AG10803 (cell line): ENCODE measurements around the gene POMC.

Experiments
- DNase-seq: peaks from one replicate; pipeline ENCODE4 v3.0.0; 2010; ENCODE audit warnings: low read depth
- H3K4me3 ChIP-seq: 2 replicates; pipeline ENCODE4 v1.5.1; 2011; ENCODE audit warnings: mild to moderate bottlenecking, low read length, control low read depth
- TF ChIP-seq, protein P1 (sequence below): conservative IDR thresholded peaks from 2 replicates; pipeline ENCODE4 v1.5.1; 2011; ENCODE audit warnings: mild to moderate bottlenecking, low read length, control low read depth, inconsistent platforms

The POMC gene

DNA sequence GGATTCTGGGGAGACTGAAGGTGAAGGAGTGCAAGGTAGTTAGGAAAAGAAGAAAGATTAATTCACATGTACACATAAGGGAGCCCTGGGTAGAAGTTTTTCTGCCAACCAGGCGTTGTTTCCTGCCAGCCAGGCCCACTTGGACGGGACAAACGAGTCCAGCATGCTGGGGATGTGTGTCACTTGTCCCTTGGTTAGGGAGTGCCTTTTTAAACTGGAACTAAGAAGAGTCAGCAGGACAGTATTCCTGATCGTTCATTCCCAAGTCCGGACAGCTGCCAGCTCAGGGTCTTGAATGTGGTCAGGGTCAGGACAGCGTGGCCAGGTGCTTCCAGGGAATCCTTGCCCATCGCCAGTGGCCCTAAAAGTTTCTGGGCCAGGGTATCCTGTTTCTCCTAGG is 43.2 kb downstream of the POMC start:
- TF ChIP-seq, protein P1, sequence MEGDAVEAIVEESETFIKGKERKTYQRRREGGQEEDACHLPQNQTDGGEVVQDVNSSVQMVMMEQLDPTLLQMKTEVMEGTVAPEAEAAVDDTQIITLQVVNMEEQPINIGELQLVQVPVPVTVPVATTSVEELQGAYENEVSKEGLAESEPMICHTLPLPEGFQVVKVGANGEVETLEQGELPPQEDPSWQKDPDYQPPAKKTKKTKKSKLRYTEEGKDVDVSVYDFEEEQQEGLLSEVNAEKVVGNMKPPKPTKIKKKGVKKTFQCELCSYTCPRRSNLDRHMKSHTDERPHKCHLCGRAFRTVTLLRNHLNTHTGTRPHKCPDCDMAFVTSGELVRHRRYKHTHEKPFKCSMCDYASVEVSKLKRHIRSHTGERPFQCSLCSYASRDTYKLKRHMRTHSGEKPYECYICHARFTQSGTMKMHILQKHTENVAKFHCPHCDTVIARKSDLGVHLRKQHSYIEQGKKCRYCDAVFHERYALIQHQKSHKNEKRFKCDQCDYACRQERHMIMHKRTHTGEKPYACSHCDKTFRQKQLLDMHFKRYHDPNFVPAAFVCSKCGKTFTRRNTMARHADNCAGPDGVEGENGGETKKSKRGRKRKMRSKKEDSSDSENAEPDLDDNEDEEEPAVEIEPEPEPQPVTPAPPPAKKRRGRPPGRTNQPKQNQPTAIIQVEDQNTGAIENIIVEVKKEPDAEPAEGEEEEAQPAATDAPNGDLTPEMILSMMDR, result no peak
- DNase-seq, result no peak
- no peak overlapping the region for H3K4me3 ChIP-seq

DNA sequence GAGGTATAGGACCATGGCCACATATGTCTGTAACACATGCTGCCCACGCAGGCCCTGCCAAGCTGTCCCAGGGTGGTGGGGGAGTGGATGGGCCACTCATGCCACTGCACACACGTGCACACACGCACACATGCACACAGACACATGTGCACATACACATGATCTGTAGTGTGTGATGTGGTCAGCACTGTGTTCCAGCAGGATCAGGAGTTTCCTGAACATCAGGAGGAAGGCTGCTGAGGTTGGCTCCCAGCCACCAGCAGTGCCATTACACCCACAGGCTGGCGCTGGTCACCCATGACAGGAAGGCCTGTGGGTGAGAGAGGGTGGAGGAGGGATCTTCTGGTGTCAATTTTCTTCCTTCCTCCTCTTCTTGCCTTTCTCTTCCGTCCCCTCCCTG is 44.7 kb downstream of the POMC start:
- DNase-seq, result peak; percentile 3
- TF ChIP-seq, protein P1, result no peak
- no peak overlapping the region for H3K4me3 ChIP-seq

DNA sequence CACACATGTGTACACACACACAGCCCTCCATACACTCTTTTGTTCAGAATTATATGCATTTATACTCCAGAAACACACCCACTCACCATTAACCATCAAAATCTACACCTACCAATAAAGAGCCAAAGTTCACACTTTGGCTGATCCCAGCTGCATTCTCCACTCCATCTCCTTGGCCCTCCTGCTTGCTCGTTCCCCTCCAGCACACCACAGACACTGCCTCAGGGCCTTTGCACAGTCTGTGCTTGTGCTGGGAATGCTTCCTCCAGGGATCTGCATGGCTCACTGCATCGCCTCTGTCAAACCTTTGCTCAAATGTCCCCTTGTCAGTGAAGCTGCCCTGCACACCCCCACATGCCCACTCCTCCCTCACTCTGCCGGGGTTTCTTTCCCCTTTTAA is 46.0 kb downstream of the POMC start:
- no peak for DNase-seq
- TF ChIP-seq, protein P1, result no peak

DNA sequence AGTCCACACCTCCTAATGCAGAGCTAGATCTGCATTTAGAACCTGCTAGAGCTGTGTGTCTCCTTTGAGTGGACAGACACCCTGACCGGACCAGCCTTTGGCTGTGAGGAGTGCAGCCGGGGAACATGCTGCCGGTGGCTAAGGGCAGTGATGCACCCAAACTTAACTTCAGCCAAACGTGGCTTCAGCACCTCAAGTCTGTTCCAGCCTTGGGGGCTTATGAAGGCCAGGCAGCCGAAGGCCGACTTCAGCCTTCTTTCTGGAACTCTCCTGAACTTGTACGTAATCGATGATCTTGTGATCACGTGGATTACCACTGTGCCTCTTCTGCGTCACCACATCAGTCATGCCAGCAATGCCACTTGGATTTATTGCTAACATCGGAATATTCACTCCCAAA is 49.1 kb downstream of the POMC start:
- no peak for DNase-seq
- TF ChIP-seq, protein P1, result no peak
- H3K4me3 ChIP-seq, result no peak overlapping the region

More for the DNA sequence above, 46.0 kb downstream of the POMC start:
- no peak overlapping the region for H3K4me3 ChIP-seq

DNA sequence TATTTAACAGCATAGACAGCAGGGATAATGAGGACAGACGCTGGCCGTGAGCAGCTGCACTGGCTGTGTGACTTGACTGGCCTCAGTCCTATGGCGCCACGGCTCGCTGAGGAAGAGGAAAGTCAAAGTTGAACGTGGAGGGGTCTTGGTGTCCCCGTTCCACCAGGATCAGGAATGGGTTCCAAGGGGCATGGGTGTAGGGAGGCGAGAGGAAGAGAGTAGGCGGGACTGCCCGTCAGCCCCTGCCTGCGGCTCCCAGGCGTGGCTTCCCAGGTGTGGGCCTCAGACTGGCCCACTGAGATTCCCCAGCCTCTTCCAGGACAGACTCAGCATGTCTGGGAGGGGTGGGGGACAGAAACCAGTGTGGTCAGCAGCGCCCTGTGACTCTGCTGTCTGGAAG is 51.4 kb downstream of the POMC start:
- H3K4me3 ChIP-seq, result no peak overlapping the region
- DNase-seq, result no peak
- TF ChIP-seq, protein P1, result no peak

DNA sequence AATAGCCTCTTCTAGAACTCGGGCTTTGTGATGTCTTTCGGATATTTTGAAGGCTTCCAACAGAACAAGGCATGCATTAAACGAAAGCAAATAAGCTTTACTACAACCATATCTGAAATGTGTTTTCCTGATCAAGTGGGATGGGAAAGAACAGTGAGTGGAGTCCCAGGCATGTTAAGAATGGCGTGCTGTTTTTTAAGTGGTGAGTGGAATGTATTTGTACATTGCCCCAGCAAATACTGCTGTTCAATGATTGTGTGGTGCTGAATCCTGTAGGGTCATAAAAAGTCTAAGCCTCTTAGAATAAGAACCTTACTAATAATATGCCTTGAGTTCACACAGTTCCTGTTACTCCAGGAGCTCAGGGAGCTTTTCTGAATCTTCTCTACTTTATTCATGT is 52.5 kb downstream of the POMC start:
- DNase-seq, result peak; percentile 60
- TF ChIP-seq, protein P1, result no peak
- H3K4me3 ChIP-seq, result no peak overlapping the region

DNA sequence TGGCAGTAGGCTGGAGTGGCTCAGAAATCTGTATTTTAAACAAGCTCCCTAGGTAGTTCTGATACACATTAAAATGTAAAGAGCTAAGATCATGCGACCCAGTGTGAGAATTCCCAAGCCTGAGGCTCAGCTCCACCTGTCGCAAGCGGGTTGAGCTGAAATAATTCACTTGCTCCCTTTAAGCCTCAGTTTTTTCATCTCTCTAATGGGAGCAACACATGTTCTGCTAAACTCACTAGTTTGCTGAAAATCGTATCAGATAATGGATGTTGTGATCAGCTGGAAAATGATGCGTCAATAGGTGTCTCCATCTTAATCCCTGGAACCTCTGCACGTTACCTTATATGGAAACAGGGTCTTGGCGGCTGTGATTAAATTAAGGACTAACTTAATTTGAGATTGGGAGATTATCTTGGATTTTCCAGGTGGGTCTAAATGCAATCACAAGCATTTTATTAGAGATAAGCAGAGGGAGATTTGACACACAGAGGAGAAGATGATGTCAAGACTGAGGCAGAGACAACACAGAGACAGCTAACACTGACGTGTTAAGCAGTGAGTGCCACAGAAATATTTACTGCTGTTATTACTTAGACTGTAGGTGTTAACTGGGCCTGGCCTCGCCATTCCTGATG is 53.0 kb downstream of the POMC start:
- TF ChIP-seq, protein P1, result no peak
- H3K4me3 ChIP-seq, result no peak overlapping the region
- DNase-seq, result no peak
